IMR-90 (cell line): Measurements from ENCODE around the gene CGREF1. TPM values are rescaled to one million over a fixed set of nuclear protein-coding genes. Genes with fewer than 3 reads are reported as not detected.

ENCODE experiments used
- ATAC-seq: fragments of 200-7000 bp; cut with Tn5 transposase; 2 replicates; pipeline ENCODE4 v1.9.1; 2020; ENCODE audit warnings: low read depth, mild to moderate bottlenecking, moderate library complexity
- BruUV-seq: library from RNA; stranded (reverse); fragments of 400-500 nt; replicated peaks from 2 replicates; lab custom pipeline; 2021; lab: Mats Ljungman, UMichigan
- CTCF ChIA-PET: fragments of 300-600 bp; formaldehyde crosslinking; extraction: SDS; loops from one replicate; lab custom pipeline; 2021; ENCODE audit warnings: antibody characterized with exemption; lab: Yijun Ruan, JAX
- POLR2A ChIA-PET: fragments of 300-600 bp; sonication (Branson Sonifier 250); formaldehyde crosslinking; loops from one replicate; lab custom pipeline; 2022; ENCODE audit warnings: antibody characterized with exemption; ENCODE audit not compliant: unreplicated experiment; lab: Charles Lee
- DNase-seq: peaks from one replicate; pipeline ENCODE4 v3.0.0; 2013
- H2AFZ ChIP-seq: replicated peaks from 2 replicates; pipeline ENCODE3; 2013; ENCODE audit warnings: low read length, mild to moderate bottlenecking; ENCODE audit not compliant: poor library complexity
- H2AK5ac ChIP-seq: 2 replicates; pipeline ENCODE4 v1.6.1; 2013; ENCODE audit warnings: low read depth, low read length, inconsistent platforms
- H2AK9ac ChIP-seq: replicated peaks from 2 replicates; pipeline ENCODE3; 2013; ENCODE audit warnings: mild to moderate bottlenecking, low read depth, low read length, moderate library complexity; ENCODE audit not compliant: poor library complexity
- H2BK120ac ChIP-seq: 2 replicates; pipeline ENCODE4 v1.6.1; 2013; ENCODE audit warnings: low read depth, low read length, inconsistent platforms
- H2BK15ac ChIP-seq: 3 replicates; pipeline ENCODE4 v1.6.1; 2013; ENCODE audit warnings: low read depth, low read length, inconsistent platforms
- H2BK20ac ChIP-seq: 2 replicates; pipeline ENCODE4 v1.6.1; 2013; ENCODE audit warnings: low read depth, mild to moderate bottlenecking, inconsistent platforms, low read length, moderate library complexity
- H2BK5ac ChIP-seq: 2 replicates; pipeline ENCODE4 v1.6.1; 2013; ENCODE audit warnings: mild to moderate bottlenecking, low read depth, low read length, inconsistent platforms; ENCODE audit not compliant: poor library complexity, severe bottlenecking
- H3K14ac ChIP-seq: replicated peaks from 2 replicates; pipeline ENCODE4 v1.6.1; 2013; ENCODE audit warnings: low read depth, low read length, inconsistent platforms
- H3K18ac ChIP-seq: 2 replicates; pipeline ENCODE4 v1.6.1; 2013; ENCODE audit warnings: low read depth, low read length, control low read depth
- H3K23ac ChIP-seq: 2 replicates; pipeline ENCODE4 v1.6.1; 2013; ENCODE audit warnings: low read depth, low read length, inconsistent platforms
- H3K27ac ChIP-seq: 2 replicates; pipeline ENCODE4 v1.5.1; 2013; ENCODE audit warnings: mild to moderate bottlenecking, control low read depth, low read length; ENCODE audit not compliant: insufficient read depth
- H3K27me3 ChIP-seq: 2 replicates; pipeline ENCODE4 v1.6.1; 2013; ENCODE audit warnings: low read length; ENCODE audit not compliant: control insufficient read depth, insufficient read depth
- H3K36me3 ChIP-seq: 2 replicates; pipeline ENCODE4 v1.6.1; 2013; ENCODE audit warnings: low read length, mixed read lengths; ENCODE audit not compliant: control insufficient read depth, insufficient read depth
- H3K4ac ChIP-seq: 2 replicates; pipeline ENCODE4 v1.6.1; 2013; ENCODE audit warnings: low read depth, low read length, inconsistent platforms
- H3K4me1 ChIP-seq: 2 replicates; pipeline ENCODE4 v1.6.1; 2013; ENCODE audit warnings: low read length, mixed read lengths; ENCODE audit not compliant: control insufficient read depth, insufficient read depth
- H3K4me2 ChIP-seq: 2 replicates; pipeline ENCODE4 v1.6.1; 2013; ENCODE audit warnings: low read depth, mild to moderate bottlenecking, control low read depth, low read length, moderate library complexity
- H3K4me3 ChIP-seq: 2 replicates; pipeline ENCODE4 v1.5.1; 2013; ENCODE audit warnings: low read depth, mild to moderate bottlenecking, control low read depth, low read length, moderate library complexity; ENCODE audit not compliant: insufficient read depth
- H3K56ac ChIP-seq: 2 replicates; pipeline ENCODE4 v1.6.1; 2013; ENCODE audit warnings: low read length, inconsistent platforms; ENCODE audit not compliant: insufficient read depth; ENCODE audit errors: extremely low read depth
- H3K79me1 ChIP-seq, 2 experiments: 2 replicates each; pipeline ENCODE4 v1.6.1; 2013; ENCODE audit warnings: low read length in 2 of 2, inconsistent platforms in 1 of 2, low read depth in 1 of 2
- H3K9ac ChIP-seq: 2 replicates; pipeline ENCODE4 v1.6.1; 2013; ENCODE audit warnings: low read depth, low read length, control low read depth
- H3K9me1 ChIP-seq: 2 replicates; pipeline ENCODE4 v1.6.1; 2013; ENCODE audit warnings: low read length, inconsistent platforms; ENCODE audit not compliant: insufficient read depth
- H3K9me3 ChIP-seq: 2 replicates; pipeline ENCODE4 v1.6.1; 2013; ENCODE audit warnings: low read length; ENCODE audit not compliant: control insufficient read depth, insufficient read depth
- H4K20me1 ChIP-seq: 2 replicates; pipeline ENCODE4 v1.6.1; 2013; ENCODE audit warnings: low read length, inconsistent platforms; ENCODE audit not compliant: insufficient read depth
- H4K5ac ChIP-seq: 2 replicates; pipeline ENCODE4 v1.6.1; 2013; ENCODE audit warnings: mild to moderate bottlenecking, low read depth, low read length, control low read depth
- H4K8ac ChIP-seq, 2 experiments: 2 replicates each; pipeline ENCODE4 v1.6.1; 2013; ENCODE audit warnings: low read depth in 2 of 2, low read length in 2 of 2, control low read depth in 1 of 2, inconsistent platforms in 1 of 2
- H4K91ac ChIP-seq: 2 replicates; pipeline ENCODE4 v1.6.1; 2013; ENCODE audit warnings: low read depth, low read length, inconsistent platforms; ENCODE audit not compliant: insufficient read depth
- BHLHE40 ChIP-seq: fragments of 150-350 bp; IDR thresholded peaks from 2 replicates; pipeline ENCODE4 v1.6.1; 2016; ENCODE audit warnings: mild to moderate bottlenecking, low read depth, low read length
- CEBPB ChIP-seq: IDR thresholded peaks from 2 replicates; pipeline ENCODE4 v1.6.1; 2012; ENCODE audit warnings: low read depth, low read length, improper control_type of control experiment
- CHD1 ChIP-seq: IDR thresholded peaks from 2 replicates; pipeline ENCODE4 v1.6.1; 2012; ENCODE audit warnings: low read depth, low read length, improper control_type of control experiment
- CTCF ChIP-seq: conservative IDR thresholded peaks from 2 replicates; pipeline ENCODE4 v1.5.1; 2012; ENCODE audit warnings: mild to moderate bottlenecking, low read depth, low read length, improper control_type of control experiment
- ELK1 ChIP-seq: fragments of 150-350 bp; IDR thresholded peaks from 2 replicates; pipeline ENCODE4 v1.6.1; 2016; ENCODE audit warnings: low read depth, mild to moderate bottlenecking, low read length, moderate library complexity, borderline replicate concordance
- FOS ChIP-seq: fragments of 150-350 bp; IDR thresholded peaks from 2 replicates; pipeline ENCODE4 v1.6.1; 2016; ENCODE audit warnings: low read depth, low read length
- MAFK ChIP-seq: IDR thresholded peaks from 2 replicates; pipeline ENCODE4 v1.6.1; 2012; ENCODE audit warnings: low read depth, low read length, improper control_type of control experiment
- MAZ ChIP-seq: IDR thresholded peaks from 2 replicates; pipeline ENCODE4 v1.6.1; 2012; ENCODE audit warnings: low read depth, mild to moderate bottlenecking, low read length, improper control_type of control experiment, moderate library complexity, borderline replicate concordance
- MXI1 ChIP-seq: IDR thresholded peaks from 2 replicates; pipeline ENCODE4 v1.6.1; 2012; ENCODE audit warnings: low read depth, mild to moderate bottlenecking, low read length, moderate library complexity, borderline replicate concordance
- NFE2L2 ChIP-seq: fragments of 150-350 bp; IDR thresholded peaks from 2 replicates; pipeline ENCODE4 v1.6.1; 2016; ENCODE audit warnings: low read depth, mild to moderate bottlenecking, low read length
- POLR2A ChIP-seq: IDR thresholded peaks from 2 replicates; pipeline ENCODE4 v1.6.1; 2012; ENCODE audit warnings: mild to moderate bottlenecking, low read depth, low read length
- RAD21 ChIP-seq: IDR thresholded peaks from 2 replicates; pipeline ENCODE4 v1.6.1; 2012; ENCODE audit warnings: low read length, improper control_type of control experiment
- RCOR1 ChIP-seq: IDR thresholded peaks from 2 replicates; pipeline ENCODE4 v1.6.1; 2012; ENCODE audit warnings: mild to moderate bottlenecking, low read length, improper control_type of control experiment; ENCODE audit not compliant: insufficient replicate concordance
- RFX5 ChIP-seq: IDR thresholded peaks from 2 replicates; pipeline ENCODE4 v1.8.0; 2012; ENCODE audit warnings: low read depth, mild to moderate bottlenecking, low read length, moderate library complexity
- SMC3 ChIP-seq: fragments of 150-350 bp; IDR thresholded peaks from 2 replicates; pipeline ENCODE4 v1.6.1; 2016; ENCODE audit warnings: low read depth, mild to moderate bottlenecking, antibody characterized with exemption, low read length, moderate library complexity
- USF2 ChIP-seq: fragments of 150-350 bp; IDR thresholded peaks from 2 replicates; pipeline ENCODE4 v1.6.1; 2017; ENCODE audit warnings: mild to moderate bottlenecking, antibody characterized with exemption, low read length, low read depth
- WGBS, 2 experiments: methylation state at CpG; one replicate each; pipeline versions ENCODE4 v1.1.5 to v1.1.7; 2013; ENCODE audit warnings: missing lambda C conversion rate in 2 of 2; ENCODE audit not compliant: insufficient read length in 1 of 2; ENCODE audit errors: extremely low coverage in 2 of 2; 5-methylcytosine and 5-hydroxymethylcytosine counted together
- dilution Hi-C: fragments of 300-500 bp; cut with HindIII; formaldehyde crosslinking; loops from one replicate; pipeline ENCODE4 v1.14.3; 2018; ENCODE audit warnings: low sequenced_read_pairs; ENCODE audit not compliant: unreplicated experiment
- in situ Hi-C: fragments of 300-500 bp; cut with MboI; formaldehyde crosslinking; loops from 3 replicates; pipeline ENCODE4 v1.14.3; 2019; ENCODE audit warnings: low sequenced_read_pairs, inconsistent platforms, mixed read lengths
- intact Hi-C: fragments of 100-400 bp; cut with micrococcal nuclease; formaldehyde crosslinking; loops from 2 replicates; pipeline ENCODE4 v1.10.0; 2022
- polyA plus RNA-seq, 3 experiments: library from polyadenylated mRNA; depleted of rRNA; stranded (reverse); fragments of >200 nt; gene quantifications; 2 replicates each; pipeline ENCODE4 v1.2.3, GENCODE V29; 2012; ENCODE audit warnings: low replicate concordance in 1 of 3
- total RNA-seq: library from RNA; depleted of rRNA; stranded (reverse); fragments of >200 nt; gene quantifications from 2 replicates; pipeline ENCODE4 v1.2.3, GENCODE V29; 2012

Gene CGREF1
- total and polyA plus RNA-seq, 2 of the 4 experiments (the other 2 are of a cell fraction): 0.54 to 1.3 TPM

- no peak overlapping the region for H4K8ac ChIP-seq
- no TSS peak for BruUV-seq
- ChIA-PET POLR2A (no interaction called here), CTCF (no interaction called here)
- H3K4ac ChIP-seq: no peak overlapping the region
- no peak overlapping the region for H3K9ac ChIP-seq
- no peaks in the 10 kb centered on the region; the same call in 1 of the 2 replicates for H4K20me1 ChIP-seq
- H3K4me1 ChIP-seq: no peaks in the 10 kb centered on the region
- H2AK5ac ChIP-seq: no peak overlapping the region
- peaks cover 31% of the 10 kb centered on the region for H3K27me3 ChIP-seq
- H3K27ac ChIP-seq: no peak overlapping the region
- H2BK20ac ChIP-seq: no peak overlapping the region
- H3K4me2 ChIP-seq: no peak overlapping the region
- H2BK5ac ChIP-seq: no peak overlapping the region
- dilution Hi-C loops: no loop called here
- H3K56ac ChIP-seq: no peak overlapping the region
- H4K5ac ChIP-seq: no peak overlapping the region
- H3K4me3 ChIP-seq: no peak overlapping the region
- no peak overlapping the region for H2AFZ ChIP-seq
- intact Hi-C loops: no loop called here
- H3K79me1 ChIP-seq: no peaks in the 10 kb centered on the region
- H3K9me1 ChIP-seq: no peaks in the 10 kb centered on the region; the same call in 1 of the 2 replicates
- DNase-seq: no peak
- H3K9me3 ChIP-seq: no peaks in the 10 kb centered on the region
- H4K91ac ChIP-seq: no peak overlapping the region
- no peaks in the 10 kb centered on the region for H3K36me3 ChIP-seq
- H3K18ac ChIP-seq: no peak overlapping the region
- H3K14ac ChIP-seq: no peak overlapping the region
- H2BK15ac ChIP-seq: no peak overlapping the region
- no peak overlapping the region for H2AK9ac ChIP-seq
- 94% methylated on average over 3 of the region's 8 CpGs; no CpG with 5 or more reads in 1 of the 2 experiments for WGBS, 2 experiments
- H3K23ac ChIP-seq: no peak overlapping the region
- no peak overlapping the region for H2BK120ac ChIP-seq
- in situ Hi-C loops: no loop called here
- no peak for ATAC-seq
- no peak for TF ChIP-seq MXI1
- no peak for TF ChIP-seq POLR2A
- no peak for TF ChIP-seq BHLHE40
- no peak for TF ChIP-seq MAZ
- no peak for TF ChIP-seq CTCF
- no peak for TF ChIP-seq MAFK
- no peak for TF ChIP-seq NFE2L2
- no peak for TF ChIP-seq FOS
- no peak for TF ChIP-seq RFX5
- TF ChIP-seq SMC3: no peak
- no peak for TF ChIP-seq RCOR1
- TF ChIP-seq ELK1: no peak
- TF ChIP-seq CHD1: no peak
- TF ChIP-seq USF2: no peak
- TF ChIP-seq RAD21: no peak
- TF ChIP-seq CEBPB: no peak
Measured at GRCh38 chr2:27152102-27152795, 33.3 kb upstream of the CGREF1 start.
